ENCODE results near the gene TUBA4B.
A peak's percentile ranks its signal among the peaks of the same experiment; 100 is the strongest.

The TUBA4B gene

GRCh38 chr2:219230059-219230540 lies 22.9 kb upstream of the TUBA4B start:
- TF ChIP-seq, protein P1, sequence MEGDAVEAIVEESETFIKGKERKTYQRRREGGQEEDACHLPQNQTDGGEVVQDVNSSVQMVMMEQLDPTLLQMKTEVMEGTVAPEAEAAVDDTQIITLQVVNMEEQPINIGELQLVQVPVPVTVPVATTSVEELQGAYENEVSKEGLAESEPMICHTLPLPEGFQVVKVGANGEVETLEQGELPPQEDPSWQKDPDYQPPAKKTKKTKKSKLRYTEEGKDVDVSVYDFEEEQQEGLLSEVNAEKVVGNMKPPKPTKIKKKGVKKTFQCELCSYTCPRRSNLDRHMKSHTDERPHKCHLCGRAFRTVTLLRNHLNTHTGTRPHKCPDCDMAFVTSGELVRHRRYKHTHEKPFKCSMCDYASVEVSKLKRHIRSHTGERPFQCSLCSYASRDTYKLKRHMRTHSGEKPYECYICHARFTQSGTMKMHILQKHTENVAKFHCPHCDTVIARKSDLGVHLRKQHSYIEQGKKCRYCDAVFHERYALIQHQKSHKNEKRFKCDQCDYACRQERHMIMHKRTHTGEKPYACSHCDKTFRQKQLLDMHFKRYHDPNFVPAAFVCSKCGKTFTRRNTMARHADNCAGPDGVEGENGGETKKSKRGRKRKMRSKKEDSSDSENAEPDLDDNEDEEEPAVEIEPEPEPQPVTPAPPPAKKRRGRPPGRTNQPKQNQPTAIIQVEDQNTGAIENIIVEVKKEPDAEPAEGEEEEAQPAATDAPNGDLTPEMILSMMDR (IDR thresholded peaks at IDR 0.05; ENCODE audit: low read depth, low read length, missing control alignments): no peak
- no peak for DNase-seq (ENCODE audit: low read depth)
- peak overlapping the region; percentile 70 for H3K4me3 ChIP-seq (ENCODE audit: low read depth, low read length)
- in situ Hi-C loops (cut with HindIII; ENCODE audit: low sequenced_read_pairs): no loop called here

DNA sequence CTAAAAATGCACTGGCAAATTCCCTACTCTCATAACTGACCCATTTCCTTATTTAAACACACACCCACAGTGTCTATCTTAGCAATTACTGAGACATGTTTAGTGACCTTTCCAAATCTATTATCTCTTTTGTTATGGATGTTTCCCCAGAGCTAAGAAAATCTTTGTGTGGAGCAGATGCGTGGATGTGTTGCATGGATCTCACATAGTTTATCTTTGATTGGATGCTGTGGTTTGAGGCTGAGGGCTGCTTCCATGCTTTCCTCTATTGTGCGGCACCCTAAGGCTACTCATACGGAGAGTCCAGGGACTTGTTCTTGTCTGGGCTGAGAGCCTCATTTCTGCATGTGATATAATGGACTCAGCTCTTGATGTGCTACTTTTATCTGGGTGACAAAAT lies 18.7 kb upstream of the TUBA4B start:
- no peak for DNase-seq (ENCODE audit: low read depth)
- H3K4me3 ChIP-seq (ENCODE audit: low read depth, low read length): no peak overlapping the region
- in situ Hi-C loops (cut with HindIII; ENCODE audit: low sequenced_read_pairs): no loop called here
- TF ChIP-seq, protein P1 (IDR thresholded peaks at IDR 0.05; ENCODE audit: low read depth, low read length, missing control alignments): no peak

- no peak for DNase-seq (ENCODE audit: low read depth)
- H3K4me3 ChIP-seq (ENCODE audit: low read depth, low read length): no peak overlapping the region
- in situ Hi-C loops (cut with HindIII; ENCODE audit: low sequenced_read_pairs): loop anchor here (10.0 kb wide), 1 partner anchor 121 kb away; no protein-coding TSS in a partner anchor
- TF ChIP-seq, protein P1 (IDR thresholded peaks at IDR 0.05; ENCODE audit: low read depth, low read length, missing control alignments): no peak
Observed at GRCh38 chr2:219243291-219243761, 9.7 kb upstream of the TUBA4B start.

GRCh38 chr2:219244789-219245147 lies 8.3 kb upstream of the TUBA4B start:
- TF ChIP-seq, protein P1 (IDR thresholded peaks at IDR 0.05; ENCODE audit: low read depth, low read length, missing control alignments): no peak
- in situ Hi-C loops (cut with HindIII; ENCODE audit: low sequenced_read_pairs): loop anchor here (10.0 kb wide), 1 partner anchor 120 kb away; no protein-coding TSS in a partner anchor
- DNase-seq (ENCODE audit: low read depth): no peak
- H3K4me3 ChIP-seq (ENCODE audit: low read depth, low read length): peak overlapping the region; percentile 91

GRCh38 chr2:219245148-219245898 lies 7.7 kb upstream of the TUBA4B start, which contains the start of the genes GLB1L and STK16:
Gene GLB1L, minus strand, starts transcription at chr2:219245444. Its CDS starts 1,871 bp downstream, at chr2:219243573.
Gene STK16, plus strand, starts transcription at chr2:219245479. Its CDS starts 521 bp downstream, at chr2:219246000.
- H3K4me3 ChIP-seq (ENCODE audit: low read depth, low read length): peak within 1 kb of the TSS; percentile 91
- DNase-seq (ENCODE audit: low read depth): peak; percentile 82
- TF ChIP-seq, protein P1 (IDR thresholded peaks at IDR 0.05; ENCODE audit: low read depth, low read length, missing control alignments): no peak
- in situ Hi-C loops (cut with HindIII; ENCODE audit: low sequenced_read_pairs): loop anchor here (10.0 kb wide), 1 partner anchor 119 kb away; no protein-coding TSS in a partner anchor

DNA sequence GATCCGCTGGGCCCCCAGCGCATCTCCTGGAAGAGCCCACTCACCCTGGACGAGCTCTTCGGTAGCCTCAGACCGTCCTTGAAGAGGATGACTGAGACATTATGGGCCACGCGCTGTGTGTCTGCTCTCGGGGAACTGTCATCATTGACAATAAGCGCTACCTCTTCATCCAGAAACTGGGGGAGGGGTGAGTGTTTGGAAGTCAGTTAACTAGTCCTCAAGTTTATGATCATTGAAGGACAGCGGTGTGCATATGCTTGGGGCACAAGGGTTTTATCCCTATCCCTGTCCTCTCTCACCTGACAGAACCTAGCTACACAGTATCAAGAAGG lies 7.2 kb upstream of the TUBA4B start:
- DNase-seq (ENCODE audit: low read depth): no peak
- TF ChIP-seq, protein P1 (IDR thresholded peaks at IDR 0.05; ENCODE audit: low read depth, low read length, missing control alignments): no peak
- peak overlapping the region; percentile 91 for H3K4me3 ChIP-seq (ENCODE audit: low read depth, low read length)
- in situ Hi-C loops (cut with HindIII; ENCODE audit: low sequenced_read_pairs): loop anchor here (10.0 kb wide), 1 partner anchor 119 kb away; no protein-coding TSS in a partner anchor
